Stimulated activated CD8-positive, alpha-beta memory T cell treated with anti-CD3 and anti-CD28 coated beads, Interleukin-12 subunit alpha, Interleukin-12 subunit beta, amount 100 ng/mL, for 4 hours (primary cell): ENCODE results near the gene C4orf50.

Experiments used
- DNase-seq: peaks from one replicate; pipeline ENCODE4 v3.0.0-alpha.2; 2020; ENCODE audit warnings: low read depth

The C4orf50 gene

GRCh38 chr4:5942947-5943346 lies 75.3 kb downstream of the C4orf50 start:
- DNase-seq, result no peak

- no peak for DNase-seq
Measured at GRCh38 chr4:5941601-5942000, 76.6 kb downstream of the C4orf50 start.

DNA sequence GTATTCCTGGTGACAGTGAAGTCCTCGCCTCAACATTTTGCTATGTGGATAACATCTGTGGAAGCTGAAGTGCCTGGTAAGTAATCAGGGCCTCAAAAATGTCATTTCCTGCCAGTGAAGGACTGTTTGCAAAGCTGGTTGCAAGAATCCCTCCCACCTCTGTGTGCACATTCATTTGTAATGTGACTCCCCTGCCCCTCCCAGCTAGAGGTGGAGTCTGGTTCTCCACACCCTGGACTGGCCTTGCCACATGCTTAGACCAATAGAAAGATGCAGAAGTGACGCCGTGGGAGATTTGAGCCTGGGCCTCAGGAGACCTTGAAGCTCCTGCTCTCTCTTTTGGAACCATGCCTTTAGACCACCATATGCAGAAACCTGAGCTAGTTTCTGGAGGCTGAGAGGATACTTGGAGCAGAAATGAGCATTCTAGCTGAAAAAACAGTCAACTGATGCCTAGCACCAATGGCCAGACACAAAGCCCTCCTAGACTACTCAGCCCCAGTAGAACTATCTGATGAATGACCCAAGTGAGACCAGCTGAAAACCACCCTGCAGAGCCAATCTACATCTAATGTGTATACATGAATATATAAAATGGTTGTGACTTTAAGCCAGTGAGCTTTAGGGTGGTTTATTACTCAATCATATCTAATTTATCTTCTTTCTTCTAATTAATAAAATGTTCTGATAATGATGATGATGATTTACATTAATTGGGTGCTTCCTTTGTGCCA lies 77.6 kb downstream of the C4orf50 start:
- no peak for DNase-seq

DNA sequence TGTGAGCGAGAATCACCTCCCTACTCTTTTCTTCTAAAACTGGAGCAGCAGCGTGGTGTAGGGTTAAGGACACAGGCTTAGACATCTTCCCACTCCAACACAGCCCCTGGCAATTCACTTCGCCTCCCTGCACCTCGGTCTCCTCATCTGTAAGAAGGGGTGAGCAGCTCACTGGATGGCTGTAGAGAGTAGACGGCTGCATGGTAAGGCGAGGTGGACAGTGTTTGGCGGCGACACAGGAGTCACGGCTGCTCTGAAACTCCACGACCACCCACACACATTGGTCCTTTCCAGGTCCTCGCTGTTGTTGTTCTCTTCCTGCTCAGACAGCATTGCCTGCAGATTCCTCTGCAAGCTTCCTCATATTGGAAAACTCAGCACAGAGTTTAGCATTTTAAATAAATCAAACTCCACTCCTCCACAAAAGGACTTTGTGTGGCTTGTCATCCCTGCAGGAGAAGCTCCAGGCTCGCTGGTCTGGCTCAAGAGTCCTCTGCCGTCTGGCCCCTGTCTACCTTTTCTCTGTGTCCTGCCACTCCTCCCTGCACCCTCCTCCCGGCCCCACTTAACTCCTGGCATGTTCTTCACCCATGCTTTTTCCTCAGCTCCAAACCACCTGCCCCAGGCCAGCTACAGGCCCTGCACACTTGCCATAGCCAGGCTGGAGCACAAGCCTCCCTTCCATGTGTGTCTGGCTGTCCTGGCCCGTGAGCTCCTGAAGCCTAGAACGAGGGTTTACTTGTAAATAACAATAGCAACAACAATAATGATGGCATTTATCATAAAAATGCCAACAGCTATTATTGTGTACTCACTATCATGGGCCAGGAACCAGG lies 84.0 kb downstream of the C4orf50 start:
- DNase-seq, result no peak

- no peak for DNase-seq
Measured at GRCh38 chr4:5933116-5933515, 85.1 kb downstream of the C4orf50 start.

GRCh38 chr4:5932035-5932568 lies 86.1 kb downstream of the C4orf50 start:
- DNase-seq, result no peak

DNA sequence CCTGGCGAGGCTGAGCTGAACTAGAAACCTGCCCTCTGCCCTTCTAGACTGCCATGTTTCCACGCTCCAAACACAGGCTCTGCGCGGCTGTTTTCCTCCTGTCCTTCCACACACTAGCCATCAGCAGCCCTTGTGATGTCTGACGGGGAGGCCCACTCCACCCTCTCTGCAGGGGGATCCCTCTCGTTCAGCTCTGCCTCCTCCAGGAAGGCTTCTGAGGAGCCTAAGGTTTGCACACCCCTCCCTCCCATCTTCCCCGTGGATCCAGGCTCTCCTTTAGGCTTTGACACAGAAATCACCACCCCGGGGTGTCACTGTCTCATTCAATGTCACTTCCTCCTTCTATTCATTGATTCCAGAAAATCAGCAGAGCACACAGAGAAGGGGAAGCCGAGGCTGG lies 86.7 kb downstream of the C4orf50 start:
- no peak for DNase-seq

DNA sequence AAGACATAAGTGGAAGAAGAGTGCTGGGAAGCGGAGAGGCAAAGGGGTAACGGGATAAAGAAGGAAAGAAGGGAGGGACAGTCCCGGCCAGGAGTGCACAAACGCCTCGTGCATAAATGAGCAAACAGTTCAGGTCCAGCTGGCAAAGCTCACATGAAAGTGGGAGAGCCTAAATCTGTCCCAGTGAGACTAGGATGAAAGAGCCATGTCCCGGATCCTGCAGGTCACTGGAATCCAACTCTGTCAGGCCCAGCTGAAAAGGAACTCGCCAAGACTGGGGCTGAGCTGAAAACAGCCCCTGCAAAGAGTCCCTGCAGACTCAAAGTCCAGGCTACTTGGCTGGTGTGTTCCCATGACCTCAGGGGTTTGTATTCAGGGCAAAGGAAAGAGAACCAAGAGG lies 87.4 kb downstream of the C4orf50 start:
- no peak for DNase-seq

DNA sequence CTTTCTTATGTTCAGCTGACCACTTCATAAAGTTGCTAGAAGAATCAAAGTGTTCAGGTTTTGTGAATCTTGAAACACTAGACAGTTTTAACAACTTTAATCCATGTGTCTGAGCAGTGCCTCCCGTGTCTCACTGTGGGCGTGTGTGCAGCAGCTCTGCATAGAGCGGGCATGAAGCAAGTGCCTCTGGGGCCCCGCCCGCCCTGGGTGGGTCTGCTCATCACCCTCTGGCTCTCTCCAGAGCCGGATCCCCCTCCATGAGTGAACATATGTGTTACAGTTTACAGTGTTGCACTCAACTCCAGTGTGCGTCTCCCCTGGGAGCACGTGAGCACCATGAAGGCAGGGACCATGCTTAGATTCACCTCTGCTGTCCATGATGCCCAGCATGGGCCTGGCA lies 87.8 kb downstream of the C4orf50 start:
- no peak for DNase-seq

DNA sequence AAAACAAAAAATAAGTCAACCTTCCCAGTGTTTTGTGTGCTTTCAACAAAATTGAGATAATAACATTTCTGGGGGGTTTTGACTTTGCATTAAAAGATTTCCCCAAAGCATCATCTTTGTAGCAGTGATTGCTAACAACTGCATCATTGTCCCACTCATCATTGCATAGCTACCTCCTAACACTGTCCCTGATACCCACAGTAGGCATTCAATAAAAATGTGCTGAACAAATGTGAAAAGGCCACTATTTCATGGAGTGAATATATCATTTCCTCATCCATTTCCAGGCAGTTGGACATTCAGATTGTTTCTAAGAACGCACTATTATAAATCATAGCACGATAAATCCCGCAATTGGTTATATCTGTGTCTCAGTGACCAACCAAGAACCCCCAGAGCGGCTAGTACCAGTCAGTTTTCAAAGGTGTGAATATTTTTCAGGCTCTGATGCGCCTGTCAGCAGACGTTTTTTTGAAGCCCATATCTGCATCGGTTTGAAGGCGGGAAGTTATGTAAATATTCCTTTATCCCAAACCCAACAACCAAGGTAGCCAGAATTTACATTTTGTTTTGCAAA lies 89.3 kb downstream of the C4orf50 start:
- no peak for DNase-seq

GRCh38 chr4:5928274-5928673 lies 90.0 kb downstream of the C4orf50 start:
- no peak for DNase-seq

- no peak for DNase-seq
Measured at GRCh38 chr4:5927747-5928146, 90.5 kb downstream of the C4orf50 start.

DNA sequence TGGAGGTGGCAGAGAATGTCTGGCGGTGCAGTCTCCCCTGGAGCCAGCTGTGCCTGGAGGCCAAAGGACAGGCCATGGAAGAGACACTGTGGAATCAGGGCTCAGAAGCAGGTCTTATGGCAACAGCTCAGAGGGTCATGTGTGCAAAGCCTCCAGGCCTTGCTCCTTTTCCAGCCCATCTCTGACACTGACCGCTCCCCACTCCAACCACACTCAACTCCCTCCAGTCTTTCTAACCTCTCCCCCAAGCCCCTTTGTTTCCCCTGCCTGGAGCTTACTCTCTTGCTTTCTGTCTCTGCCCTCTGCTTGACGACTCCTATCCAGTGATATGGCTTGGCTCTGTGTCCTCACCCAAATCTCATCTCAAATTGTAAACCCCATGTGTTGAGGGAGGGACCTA lies 91.1 kb downstream of the C4orf50 start:
- DNase-seq, result no peak

GRCh38 chr4:5926598-5926997 lies 91.6 kb downstream of the C4orf50 start:
- no peak for DNase-seq

DNA sequence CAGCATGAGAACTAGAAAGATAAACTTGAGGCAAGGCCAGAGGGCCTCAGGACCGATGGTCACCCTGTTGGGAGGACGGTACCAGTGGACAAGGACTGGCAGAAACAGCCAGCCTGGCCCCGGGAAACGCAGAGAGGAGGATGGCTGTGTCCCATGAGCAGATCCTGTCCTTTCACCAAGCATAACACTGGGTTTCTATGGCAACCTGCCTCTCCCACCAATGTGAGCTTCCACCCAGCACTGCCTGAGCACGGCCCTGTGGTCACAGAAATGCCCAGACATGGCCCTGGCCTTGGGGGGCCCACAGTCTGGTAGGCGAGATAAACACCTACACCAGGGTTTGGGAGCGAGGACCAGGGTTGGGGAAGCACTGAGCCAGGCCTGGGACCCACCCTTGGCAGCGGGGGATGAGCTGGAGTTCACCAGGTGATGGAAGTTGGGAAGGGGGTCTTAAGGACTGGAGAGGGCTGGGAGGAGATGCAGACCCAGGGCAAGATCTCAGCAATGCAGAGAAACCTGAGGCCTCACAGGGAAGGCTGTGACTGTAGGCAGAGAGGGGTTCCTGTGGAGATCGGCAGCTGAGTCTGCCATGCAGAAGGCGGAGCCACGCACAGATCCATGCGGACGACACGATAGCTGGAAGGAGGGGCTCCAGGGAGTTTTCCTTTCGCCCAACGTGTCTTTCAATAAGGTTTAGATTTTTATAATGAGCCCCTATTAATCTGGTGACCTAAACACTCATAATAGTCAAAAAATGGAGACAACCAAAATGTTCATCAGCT lies 92.6 kb downstream of the C4orf50 start:
- no peak for DNase-seq

- DNase-seq, result no peak
Measured at GRCh38 chr4:5924461-5925125, 93.6 kb downstream of the C4orf50 start.

DNA sequence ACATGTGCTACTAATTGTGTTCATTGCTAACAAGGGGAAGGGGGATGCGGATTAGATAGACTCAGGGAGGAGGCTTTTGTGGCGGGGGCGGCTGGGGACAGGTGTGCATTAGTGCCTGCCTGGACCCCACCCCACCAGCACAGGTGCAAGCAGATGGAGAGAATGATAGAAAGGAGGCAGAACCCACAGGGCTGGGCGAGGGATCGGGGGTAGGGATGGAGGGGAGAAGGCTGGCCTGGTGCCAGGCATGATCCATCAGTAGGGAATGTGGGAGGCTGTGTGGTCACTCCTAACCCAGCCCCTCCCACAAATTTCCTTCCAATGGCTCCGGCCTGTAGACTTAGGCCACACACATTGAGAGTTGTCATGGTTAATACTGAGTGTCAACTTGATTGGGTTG lies 94.9 kb downstream of the C4orf50 start:
- no peak for DNase-seq

GRCh38 chr4:5922556-5922955 lies 95.7 kb downstream of the C4orf50 start:
- no peak for DNase-seq

DNA sequence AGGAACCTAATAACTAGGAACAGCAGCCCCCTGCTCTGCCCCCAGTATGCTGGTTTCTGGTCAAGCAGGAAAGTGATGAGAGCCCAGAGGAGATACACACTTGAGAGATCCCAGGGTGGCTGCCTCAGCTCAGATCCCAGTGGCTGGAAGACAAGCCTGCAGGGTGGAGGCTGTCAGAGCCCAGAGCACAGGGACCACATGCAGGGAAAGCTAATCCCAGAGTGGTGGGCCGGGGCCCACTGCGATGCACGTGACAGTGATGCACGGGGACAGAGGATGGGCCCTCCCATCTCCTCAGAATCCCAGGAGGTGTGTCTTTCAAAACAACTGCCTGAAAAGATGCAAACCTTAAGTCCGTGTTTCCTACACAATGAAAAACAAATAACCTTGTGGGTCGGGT lies 96.2 kb downstream of the C4orf50 start:
- no peak for DNase-seq

- DNase-seq, result no peak
Measured at GRCh38 chr4:5921101-5921980, 96.9 kb downstream of the C4orf50 start.

DNA sequence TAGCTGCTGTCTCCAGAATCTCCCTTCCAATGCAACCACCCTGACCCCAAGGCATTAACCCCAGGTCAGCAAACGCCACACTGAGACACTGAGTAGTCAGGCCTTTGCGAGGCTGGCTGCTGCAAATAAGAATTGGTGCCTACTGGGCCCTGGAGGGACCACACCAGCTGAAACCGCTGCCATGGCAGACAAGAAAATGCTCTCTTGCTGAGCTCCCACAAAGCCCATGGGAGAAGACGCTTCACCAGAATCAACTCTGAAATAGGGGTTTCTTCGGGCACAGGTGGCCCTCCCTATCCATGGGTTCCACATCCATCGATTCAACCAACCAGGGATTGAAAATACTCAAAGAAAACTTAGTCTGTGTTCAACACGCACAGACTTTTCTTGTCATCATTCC lies 98.7 kb downstream of the C4orf50 start:
- DNase-seq, result no peak
